B cell (primary cell): Measurements from ENCODE around the gene SEMA6D. TPM values are rescaled to one million over a fixed set of nuclear protein-coding genes. Genes with fewer than 3 reads are reported as not detected.

Experiments
- ATAC-seq: fragments of 200-7000 bp; cut with Tn5 transposase; one replicate; pipeline ENCODE4 v1.10.0; 2021; ENCODE audit warnings: low read depth, mild to moderate bottlenecking, moderate number of reproducible peaks, moderate library complexity
- CTCF ChIA-PET: fragments of 350-600 bp; sonication (Branson Sonifier 250); formaldehyde crosslinking; loops from one replicate; lab custom pipeline; 2021; ENCODE audit warnings: antibody characterized with exemption, inconsistent platforms; lab: Charles Lee
- POLR2A ChIA-PET: fragments of 350-600 bp; sonication (Branson Sonifier 250); formaldehyde crosslinking; loops from one replicate; lab custom pipeline; 2021; ENCODE audit warnings: antibody characterized with exemption; lab: Charles Lee
- DNase-seq: peaks from one replicate; pipeline ENCODE4 v3.0.0; 2013
- H2AFZ ChIP-seq: 2 replicates; pipeline ENCODE4 v1.6.1; 2012; ENCODE audit warnings: mild to moderate bottlenecking, low read depth, low read length; ENCODE audit not compliant: insufficient read depth, poor library complexity, severe bottlenecking
- H3K27ac ChIP-seq, 2 donors: 1 replicate in 1 of 2; 2 replicates in 1 of 2; pipeline ENCODE4 v1.5.1; 2012 to 2013; ENCODE audit warnings: low read length in 2 of 2, mild to moderate bottlenecking in 2 of 2, moderate library complexity in 1 of 2
- H3K27me3 ChIP-seq, 4 experiments: fragments of 200-600 bp in 1 of 4; sonication (generic) in 1 of 4; replicated peaks in 1 of 4; 1 replicate in 2 of 4; 2 replicates in 2 of 4; pipeline versions ENCODE4 v1.6.1 to v1.7.0; 2013 to 2016; ENCODE audit warnings: low read length in 3 of 4, mild to moderate bottlenecking in 2 of 4, mixed read lengths in 1 of 4, moderate library complexity in 1 of 4; ENCODE audit not compliant: insufficient read depth in 4 of 4, control insufficient read depth in 3 of 4; ENCODE audit errors: control extremely low read depth in 1 of 4
- H3K36me3 ChIP-seq, 2 experiments: replicated peaks in 1 of 2; 1 replicate in 1 of 2; 2 replicates in 1 of 2; pipeline versions ENCODE4 v1.6.1 to v1.7.1; 2013; ENCODE audit warnings: low read length in 1 of 2; ENCODE audit not compliant: insufficient read depth in 2 of 2, control insufficient read depth in 1 of 2; ENCODE audit errors: control extremely low read depth in 1 of 2, extremely low read depth in 1 of 2
- H3K4me1 ChIP-seq, 2 donors: fragments of 200-600 bp in 1 of 2; sonication (generic) in 1 of 2; 1 replicate in 1 of 2; 2 replicates in 1 of 2; pipeline versions ENCODE4 v1.5.1 to v1.6.1; 2013 to 2017; ENCODE audit warnings: low read length in 2 of 2; ENCODE audit not compliant: control insufficient read depth in 2 of 2, insufficient read depth in 2 of 2
- H3K4me2 ChIP-seq: replicated peaks from 2 replicates; pipeline ENCODE3; 2012; ENCODE audit warnings: mild to moderate bottlenecking, low read depth, low read length; ENCODE audit not compliant: poor library complexity, severe bottlenecking
- H3K4me3 ChIP-seq, 5 experiments: fragments of 200-600 bp in 1 of 5; sonication (generic) in 1 of 5; 1 replicate in 3 of 5; 2 replicates in 2 of 5; pipeline versions ENCODE4 v1.5.1 to v1.7.0; 2011 to 2016; ENCODE audit warnings: low read length in 4 of 5, mild to moderate bottlenecking in 4 of 5, low read depth in 2 of 5, control low read depth in 1 of 5, moderate library complexity in 1 of 5; ENCODE audit not compliant: insufficient read depth in 1 of 5; ENCODE audit errors: control extremely low read depth in 1 of 5, extremely low read depth in 1 of 5
- H3K79me2 ChIP-seq: fragments of 200-600 bp; sonication (generic); one replicate; pipeline ENCODE4 v1.6.0; 2016; ENCODE audit warnings: low read length; ENCODE audit not compliant: control insufficient read depth, insufficient read depth
- H3K9ac ChIP-seq: fragments of 200-600 bp; sonication (generic); 2 replicates; pipeline ENCODE4 v1.6.1; 2017; ENCODE audit warnings: mild to moderate bottlenecking, low read length, moderate library complexity
- H3K9me3 ChIP-seq, 3 donors: one replicate each; pipeline versions ENCODE4 v1.6.1 to v1.7.1; 2013; ENCODE audit warnings: low read length in 2 of 3; ENCODE audit not compliant: control insufficient read depth in 2 of 3, insufficient read depth in 1 of 3; ENCODE audit errors: control extremely low read depth in 1 of 3
- H4K20me1 ChIP-seq: 2 replicates; pipeline ENCODE4 v1.6.0; 2012; ENCODE audit warnings: mild to moderate bottlenecking, low read length; ENCODE audit not compliant: insufficient read depth, control insufficient read depth, poor library complexity, severe bottlenecking
- H3K27ac Mint-ChIP-seq: one replicate; pipeline ENCODE4 v1.8.0; 2021; ENCODE audit warnings: mixed read lengths
- H3K27me3 Mint-ChIP-seq: one replicate; pipeline ENCODE4 v1.8.0; 2021; ENCODE audit warnings: mixed read lengths
- H3K4me1 Mint-ChIP-seq: one replicate; pipeline ENCODE4 v1.8.0; 2021; ENCODE audit warnings: mixed read lengths
- H3K4me3 Mint-ChIP-seq: one replicate; pipeline ENCODE4 v1.8.0; 2021; ENCODE audit warnings: mixed read lengths
- H3K9me3 Mint-ChIP-seq: one replicate; pipeline ENCODE4 v1.8.0; 2022; ENCODE audit warnings: mixed read lengths; ENCODE audit not compliant: insufficient read depth
- CTCF ChIP-seq: fragments of 200-600 bp; IDR thresholded peaks from one replicate; pipeline ENCODE4 v1.8.0; 2022; ENCODE audit warnings: antibody characterized with exemption, mild to moderate bottlenecking
- EZH2 ChIP-seq: IDR thresholded peaks from 2 replicates; pipeline ENCODE4 v1.6.1; 2012; ENCODE audit warnings: borderline replicate concordance, low read depth, mild to moderate bottlenecking, moderate library complexity, low read length; ENCODE audit not compliant: insufficient read depth, poor library complexity, severe bottlenecking
- WGBS: methylation state at CpG from one replicate; pipeline ENCODE4 v1.1.5; 2013; ENCODE audit warnings: missing lambda C conversion rate; ENCODE audit not compliant: insufficient coverage; 5-methylcytosine and 5-hydroxymethylcytosine counted together
- intact Hi-C: fragments of 100-400 bp; cut with micrococcal nuclease; formaldehyde crosslinking; loops from one replicate; pipeline ENCODE4 v1.10.0; 2022
- polyA plus RNA-seq: library from polyadenylated mRNA; depleted of rRNA; stranded (reverse); fragments of >200 nt; gene quantifications from 2 replicates; pipeline ENCODE4 v1.2.3, GENCODE V29; 2012
- total RNA-seq, 2 donors: library from RNA; stranded (reverse); fragments of 120-200 nt in 1 of 2; gene quantifications; 1 replicate in 1 of 2; 2 replicates in 1 of 2; pipeline versions ENCODE4 v1.2.3 to v1.2.4, GENCODE V29; 2013 to 2022

The SEMA6D gene
- total and polyA plus RNA-seq, 2 donors (not counting 1 experiment from before 2014, with no cell fraction given), result not detected

GRCh38 chr15:47719730-47720129, 2.4 kb downstream of the SEMA6D start:
- DNase-seq (no peak), ATAC-seq (no peak)
- no peak overlapping the region for H3K4me3 ChIP-seq
- H3K27ac ChIP-seq, result no peak overlapping the region
- Mint-ChIP-seq H3K4me1 (peaks cover 10% of the 10 kb centered on the region), H3K27ac (no peak overlapping the region), H3K9me3 (no peaks in the 10 kb centered on the region), H3K27me3 (peaks cover 64% of the 10 kb centered on the region), H3K4me3 (no peak overlapping the region)
- TF ChIP-seq EZH2, result no peak
- no peak for TF ChIP-seq CTCF
- ChIA-PET CTCF (no interaction called here), POLR2A (no interaction called here)
- intact Hi-C loops, result no loop called here
- no peak overlapping the region for H3K4me2 ChIP-seq
- no peaks in the 10 kb centered on the region for H3K36me3 ChIP-seq
- H3K79me2 ChIP-seq, result no peaks in the 10 kb centered on the region
- no peak overlapping the region for H3K9ac ChIP-seq
- peaks cover 0 to 5% of the 10 kb centered on the region in 2 donors for H3K4me1 ChIP-seq
- peaks cover 0 to 29% (median 18%) of the 10 kb centered on the region in 4 experiments for H3K27me3 ChIP-seq
- H4K20me1 ChIP-seq, result no peaks in the 10 kb centered on the region
- no peak overlapping the region for H2AFZ ChIP-seq
- H3K9me3 ChIP-seq, result peaks cover 0 to 4% (median 2%) of the 10 kb centered on the region in 3 donors

- Mint-ChIP-seq H3K27me3 (peaks cover 56% of the 10 kb centered on the region), H3K4me1 (peaks cover 10% of the 10 kb centered on the region), H3K9me3 (no peaks in the 10 kb centered on the region), H3K4me3 (no peak overlapping the region), H3K27ac (no peak overlapping the region)
- Histone ChIP-seq H3K4me3 (no peak overlapping the region), H3K9me3 (peaks cover 0 to 4% (median 2%) of the 10 kb centered on the region in 3 donors), H3K27me3 (peaks cover 0 to 23% (median 18%) of the 10 kb centered on the region in 4 experiments), H3K27ac (no peak overlapping the region), H3K4me1 (peaks cover 0 to 5% of the 10 kb centered on the region in 2 donors), H4K20me1 (no peaks in the 10 kb centered on the region), H3K36me3 (no peaks in the 10 kb centered on the region), H3K9ac (no peak overlapping the region), H2AFZ (no peak overlapping the region), H3K79me2 (no peaks in the 10 kb centered on the region), H3K4me2 (no peak overlapping the region)
- CTCF ChIA-PET, result no interaction called here
- no peak for DNase-seq
- no peak for TF ChIP-seq CTCF
- TF ChIP-seq EZH2, result no peak
- WGBS, result no CpG with 5 or more reads among the region's 4 CpGs
- intact Hi-C loops, result no loop called here
- POLR2A ChIA-PET, result no interaction called here
- ATAC-seq, result no peak
These were observed 3.2 kb downstream of the SEMA6D start for GRCh38 chr15:47720555-47720954.
